Kidney (tissue), 14 donors: ENCODE measurements around the gene SUCLG2. TPM values are rescaled to one million over a fixed set of nuclear protein-coding genes. Genes with fewer than 3 reads are reported as not detected.

Source experiments
- DNase-seq, 5 donors: peaks; one replicate each; pipeline ENCODE4 v3.0.0-alpha.2; 2013 to 2020
- FAIRE-seq: peaks from 2 replicates; lab custom pipeline; 2012; peaks lifted over from hg19 to GRCh38; lab: Jason Lieb, UNC
- H3K27ac ChIP-seq, 2 donors: one replicate each; pipeline ENCODE4 v1.7.0; 2013; ENCODE audit warnings: low read depth in 2 of 2, low read length in 2 of 2, inconsistent platforms in 1 of 2
- H3K27me3 ChIP-seq: one replicate; pipeline ENCODE4 v1.7.1; 2013; ENCODE audit warnings: low read length, inconsistent platforms; ENCODE audit not compliant: control insufficient read depth, insufficient read depth
- H3K36me3 ChIP-seq, 3 donors: one replicate each; pipeline versions ENCODE4 v1.7.0 to v1.7.1; 2013; ENCODE audit warnings: low read length in 3 of 3, control low read depth in 1 of 3, inconsistent platforms in 1 of 3; ENCODE audit not compliant: insufficient read depth in 3 of 3, control insufficient read depth in 2 of 3
- H3K4me1 ChIP-seq, 3 donors: one replicate each; pipeline versions ENCODE4 v1.7.0 to v1.7.1; 2013; ENCODE audit warnings: low read length in 3 of 3, inconsistent platforms in 1 of 3, low read depth in 1 of 3; ENCODE audit not compliant: control insufficient read depth in 2 of 3, insufficient read depth in 2 of 3
- H3K4me3 ChIP-seq, 3 donors: one replicate each; pipeline versions ENCODE4 v1.7.0 to v1.8.1; 2013; ENCODE audit warnings: low read length in 3 of 3, control low read depth in 1 of 3, inconsistent platforms in 1 of 3
- H3K9ac ChIP-seq, 3 donors: one replicate each; pipeline versions ENCODE4 v1.7.0 to v1.7.1; 2013; ENCODE audit warnings: low read length in 3 of 3, control low read depth in 1 of 3, inconsistent platforms in 1 of 3
- H3K9me3 ChIP-seq, 3 donors: one replicate each; pipeline versions ENCODE4 v1.7.0 to v1.7.1; 2013; ENCODE audit warnings: low read length in 3 of 3, control low read depth in 1 of 3, inconsistent platforms in 1 of 3; ENCODE audit not compliant: control insufficient read depth in 2 of 3, insufficient read depth in 1 of 3
- intact Hi-C: fragments of 100-400 bp; cut with DNase I; formaldehyde crosslinking; loops from one replicate; pipeline ENCODE4 v1.11.1; 2022
- polyA plus RNA-seq: library from polyadenylated mRNA; stranded (reverse); fragments of 350-450 nt; fragmentation: Illumina TruSeq; extraction: RNeasy Lipid Tissue Mini Kit (QIAGEN cat#74804); gene quantifications from one replicate; pipeline ENCODE4 v1.2.3, GENCODE V29; 2014; ENCODE audit warnings: low read depth, low replicate concordance; ENCODE audit not compliant: insufficient read depth
- total RNA-seq: library from RNA; stranded (reverse); fragmentation: NEBNext Ultra II Directional; extraction: Animal tissue kit (Norgen Biotek cat#: 25700); gene quantifications from one replicate; pipeline ENCODE4 v1.2.1, GENCODE V29; 2021
- TF ChIP-seq, protein P1 (sequence below): IDR thresholded peaks from 3 replicates; pipeline ENCODE4 v1.5.1; 2012; ENCODE audit warnings: mild to moderate bottlenecking, moderate library complexity, borderline replicate concordance; ENCODE audit not compliant: insufficient read depth; ENCODE audit errors: extremely low read depth
- donor health status: control.
- donor health status: control.
- donor health status: control.
- donor health status: control.
- donor health status: control.
- donor health status: DM: yes; HTN: yes; CAD: no.
- donor health status: Normal renal cell carcinoma (clear cell type).

Gene SUCLG2
- total and polyA plus RNA-seq, 2 donors from 2014 or later, result 62.8 to 117 TPM

DNA sequence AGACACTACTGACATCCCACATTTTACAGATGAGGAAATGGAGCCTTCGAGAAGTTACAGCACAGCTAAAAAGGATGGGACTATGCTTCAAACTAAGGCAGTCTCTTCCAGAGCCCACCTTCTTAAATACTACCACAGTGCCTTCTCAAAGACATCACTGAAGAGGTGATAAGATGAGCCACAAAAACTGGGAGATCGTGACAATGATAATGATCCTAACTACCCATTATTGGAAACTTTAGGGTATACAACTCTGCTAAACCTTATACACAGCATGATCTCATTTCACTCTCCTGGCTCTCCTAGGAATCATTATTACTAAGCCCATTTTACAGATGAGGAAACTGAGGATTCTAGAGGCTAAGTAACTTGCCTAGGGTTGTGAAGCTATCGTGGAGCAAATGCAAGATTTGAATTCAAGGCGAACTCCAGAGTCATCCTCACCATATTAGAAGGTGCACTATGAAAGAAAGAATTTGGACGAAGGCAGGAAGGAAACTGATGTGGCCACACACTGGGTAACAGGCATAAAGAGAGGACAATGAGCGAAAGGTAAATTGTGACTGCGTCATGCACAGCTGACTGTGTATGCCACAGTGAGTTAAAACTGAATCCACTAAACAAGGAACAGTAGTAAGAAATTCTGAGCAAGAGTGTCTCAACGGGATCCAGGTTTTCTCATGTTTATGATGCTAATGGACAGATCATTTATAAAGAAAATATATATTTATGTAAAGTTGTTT, 55.4 kb downstream of the SUCLG2 start:
- TF ChIP-seq, protein P1, sequence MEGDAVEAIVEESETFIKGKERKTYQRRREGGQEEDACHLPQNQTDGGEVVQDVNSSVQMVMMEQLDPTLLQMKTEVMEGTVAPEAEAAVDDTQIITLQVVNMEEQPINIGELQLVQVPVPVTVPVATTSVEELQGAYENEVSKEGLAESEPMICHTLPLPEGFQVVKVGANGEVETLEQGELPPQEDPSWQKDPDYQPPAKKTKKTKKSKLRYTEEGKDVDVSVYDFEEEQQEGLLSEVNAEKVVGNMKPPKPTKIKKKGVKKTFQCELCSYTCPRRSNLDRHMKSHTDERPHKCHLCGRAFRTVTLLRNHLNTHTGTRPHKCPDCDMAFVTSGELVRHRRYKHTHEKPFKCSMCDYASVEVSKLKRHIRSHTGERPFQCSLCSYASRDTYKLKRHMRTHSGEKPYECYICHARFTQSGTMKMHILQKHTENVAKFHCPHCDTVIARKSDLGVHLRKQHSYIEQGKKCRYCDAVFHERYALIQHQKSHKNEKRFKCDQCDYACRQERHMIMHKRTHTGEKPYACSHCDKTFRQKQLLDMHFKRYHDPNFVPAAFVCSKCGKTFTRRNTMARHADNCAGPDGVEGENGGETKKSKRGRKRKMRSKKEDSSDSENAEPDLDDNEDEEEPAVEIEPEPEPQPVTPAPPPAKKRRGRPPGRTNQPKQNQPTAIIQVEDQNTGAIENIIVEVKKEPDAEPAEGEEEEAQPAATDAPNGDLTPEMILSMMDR, result no peak
- no peaks in the 10 kb centered on the region for H3K27me3 ChIP-seq
- FAIRE-seq, result no peak

DNA sequence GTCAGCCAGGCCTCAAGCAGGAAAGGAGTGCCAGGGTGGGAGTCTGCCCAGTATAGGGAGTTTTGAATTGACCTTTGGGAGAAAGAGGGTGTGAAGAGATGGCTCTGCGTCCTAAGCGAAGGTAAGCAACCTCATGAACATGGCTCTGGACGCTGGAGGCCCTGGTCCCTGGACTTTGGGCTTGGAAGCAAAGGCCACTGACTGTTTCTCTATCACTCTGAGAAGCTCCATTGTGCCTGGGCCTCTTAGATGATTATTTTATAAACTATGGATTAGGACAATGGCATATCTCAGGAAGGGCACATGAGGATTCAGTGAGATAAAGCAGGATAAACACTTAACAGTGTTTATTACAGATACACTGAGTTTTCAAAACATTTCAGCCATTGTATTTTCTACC, 59.0 kb downstream of the SUCLG2 start:
- H3K9ac ChIP-seq, result no peak overlapping the region
- H3K9me3 ChIP-seq, result no peaks in the 10 kb centered on the region
- TF ChIP-seq, protein P1, result no peak
- H3K4me1 ChIP-seq, result no peaks in the 10 kb centered on the region
- no peaks in the 10 kb centered on the region for H3K27me3 ChIP-seq
- H3K4me3 ChIP-seq, result no peak overlapping the region
- no peak for FAIRE-seq
- intact Hi-C loops, result no loop called here
- H3K36me3 ChIP-seq, result peaks cover 0 to 4% (median 0%) of the 10 kb centered on the region in 3 donors
- no peak overlapping the region for H3K27ac ChIP-seq
- no peak for DNase-seq

More for the DNA sequence above, 55.4 kb downstream of the SUCLG2 start:
- DNase-seq, result no peak
- Histone ChIP-seq H3K9me3 (no peaks in the 10 kb centered on the region), H3K9ac (no peak overlapping the region), H3K4me1 (no peaks in the 10 kb centered on the region), H3K27ac (no peak overlapping the region), H3K36me3 (peaks cover 0 to 4% (median 0%) of the 10 kb centered on the region in 3 donors), H3K4me3 (no peak overlapping the region)
- intact Hi-C loops, result no loop called here

DNA sequence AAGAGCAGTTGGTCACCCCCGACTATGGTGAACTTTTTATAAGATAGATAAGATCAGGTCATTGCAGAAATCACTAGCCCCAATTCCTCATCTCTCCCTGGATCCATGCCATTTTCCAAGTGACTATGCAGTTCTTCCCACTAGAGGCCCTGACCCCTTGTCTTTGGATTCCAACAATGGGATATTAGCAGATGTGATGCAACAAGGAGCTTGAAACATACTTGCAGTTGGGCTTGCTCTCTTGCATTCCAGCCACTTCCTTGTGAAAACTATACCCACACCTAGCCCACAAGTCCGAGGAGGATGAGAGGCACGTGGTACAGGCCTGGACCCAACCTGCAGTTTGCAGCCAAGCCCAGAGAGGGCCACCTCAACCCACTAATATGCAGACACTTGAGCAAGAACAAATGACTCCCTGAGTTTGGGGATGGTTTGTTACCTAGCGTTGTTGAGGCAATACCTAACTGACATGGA, 60.6 kb downstream of the SUCLG2 start:
- no peaks in the 10 kb centered on the region for H3K9me3 ChIP-seq
- no peak for DNase-seq
- H3K4me3 ChIP-seq, result no peak overlapping the region
- FAIRE-seq, result no peak
- H3K4me1 ChIP-seq, result no peaks in the 10 kb centered on the region
- H3K27me3 ChIP-seq, result no peaks in the 10 kb centered on the region
- TF ChIP-seq, protein P1, result no peak
- intact Hi-C loops, result no loop called here
- no peak overlapping the region for H3K9ac ChIP-seq
- no peak overlapping the region for H3K27ac ChIP-seq
- no peaks in the 10 kb centered on the region for H3K36me3 ChIP-seq
